Measurements from ENCODE around the gene CDYL2.

GRCh38 chr16:80743772-80744171, 60.6 kb downstream of the CDYL2 start:
- no peak for TF ChIP-seq ATF3 (IDR thresholded peaks at IDR 0.05)
- no peak for TF ChIP-seq CTCF (IDR thresholded peaks at IDR 0.05; ENCODE audit: low read depth, low read length, missing input control)
- no peak for TF ChIP-seq TAF1 (conservative IDR thresholded peaks at IDR 0.05)
- TF ChIP-seq MAX (IDR thresholded peaks at IDR 0.05) = no peak
- TF ChIP-seq ZBTB33 (IDR thresholded peaks at IDR 0.05) = no peak
- no peak for TF ChIP-seq YY1 (IDR thresholded peaks at IDR 0.05)
- TF ChIP-seq GABPA (IDR thresholded peaks at IDR 0.05 in 1 of 2, conservative IDR thresholded peaks at IDR 0.05 in 1 of 2) = no peak
- TF ChIP-seq REST (IDR thresholded peaks at IDR 0.05) = no peak
- TF ChIP-seq SP1 (IDR thresholded peaks at IDR 0.05) = no peak
- no peak for TF ChIP-seq EGR1 (IDR thresholded peaks at IDR 0.05; ENCODE audit: low read depth in 2 of 2)
- TF ChIP-seq NR2F2 (IDR thresholded peaks at IDR 0.05) = no peak

Measured in liver (tissue), 3 donors.